Stimulated activated CD4-positive, alpha-beta T cell treated with anti-CD3 and anti-CD28 coated beads, Interleukin-15, amount 100 ng/mL, for 48 hours (primary cell): ENCODE data around the gene ALDH6A1.

ENCODE experiments used
- DNase-seq, 2 donors: peaks; one replicate each; pipeline ENCODE4 v3.0.0-alpha.2; 2020; ENCODE audit warnings: low read depth in 2 of 2

Gene ALDH6A1

GRCh38 chr14:74049876-74050495, 34.3 kb downstream of the ALDH6A1 start:
- DNase-seq, result no peak

GRCh38 chr14:74048281-74048680, 36.0 kb downstream of the ALDH6A1 start:
- no peak for DNase-seq

GRCh38 chr14:74045522-74045921, 38.7 kb downstream of the ALDH6A1 start:
- DNase-seq, result no peak

DNA sequence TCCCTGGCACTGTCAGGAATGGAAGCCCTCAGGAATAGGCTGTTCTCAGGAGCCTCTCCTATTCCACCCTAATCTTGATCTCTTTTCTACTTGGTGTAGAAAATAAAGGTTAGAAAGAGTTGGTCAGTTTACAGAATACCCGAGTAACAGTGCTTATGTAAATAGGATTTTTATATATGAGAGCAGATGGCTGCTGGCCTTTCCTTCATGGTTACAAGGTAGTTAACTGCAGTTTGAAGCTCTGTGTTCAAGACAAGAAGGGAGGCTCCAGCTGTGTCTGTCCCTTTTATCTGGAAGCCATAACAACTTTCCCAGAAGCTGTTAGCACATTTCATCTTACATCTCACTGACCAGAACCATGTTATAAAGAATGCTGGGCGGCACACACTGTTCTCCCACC, 42.0 kb downstream of the ALDH6A1 start:
- DNase-seq, result no peak

DNA sequence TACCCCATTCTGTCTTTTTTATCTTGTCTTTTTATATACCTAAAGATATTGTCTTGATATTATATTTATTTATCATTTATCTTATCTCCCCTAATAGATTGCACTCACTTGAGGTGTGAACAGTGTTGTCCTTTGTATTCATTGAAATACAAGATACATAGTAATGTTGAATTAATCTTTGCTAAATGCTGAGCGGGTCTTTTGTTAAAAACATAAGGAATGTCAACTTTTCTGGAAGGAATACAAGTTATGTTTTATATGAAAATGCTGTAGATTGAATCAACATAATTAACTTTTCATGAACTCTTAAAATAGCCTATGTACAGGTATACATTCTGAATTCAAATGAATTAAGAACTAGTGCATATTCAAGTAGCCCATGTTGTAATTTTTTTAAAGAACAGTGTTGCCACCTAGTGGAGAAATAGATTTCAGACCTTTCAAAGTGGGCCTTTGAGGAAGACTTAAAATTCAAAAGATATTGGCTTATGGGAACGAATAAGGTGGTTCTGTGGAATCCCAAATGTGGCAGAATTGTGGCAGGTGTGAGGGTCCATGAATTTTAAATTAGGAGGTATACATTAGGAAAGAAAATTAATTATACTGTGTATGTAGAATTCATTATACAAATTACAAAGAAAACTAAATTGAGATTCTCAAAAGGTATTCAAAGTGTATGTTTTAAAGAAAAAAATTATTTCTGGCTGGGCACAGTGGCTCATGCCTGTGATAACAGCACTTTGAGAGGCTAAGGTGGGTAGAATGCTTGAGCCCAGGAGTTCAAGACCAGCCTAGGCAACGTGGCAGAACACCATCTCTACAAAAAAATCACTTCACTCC, 46.0 kb downstream of the ALDH6A1 start:
- no peak for DNase-seq

DNA sequence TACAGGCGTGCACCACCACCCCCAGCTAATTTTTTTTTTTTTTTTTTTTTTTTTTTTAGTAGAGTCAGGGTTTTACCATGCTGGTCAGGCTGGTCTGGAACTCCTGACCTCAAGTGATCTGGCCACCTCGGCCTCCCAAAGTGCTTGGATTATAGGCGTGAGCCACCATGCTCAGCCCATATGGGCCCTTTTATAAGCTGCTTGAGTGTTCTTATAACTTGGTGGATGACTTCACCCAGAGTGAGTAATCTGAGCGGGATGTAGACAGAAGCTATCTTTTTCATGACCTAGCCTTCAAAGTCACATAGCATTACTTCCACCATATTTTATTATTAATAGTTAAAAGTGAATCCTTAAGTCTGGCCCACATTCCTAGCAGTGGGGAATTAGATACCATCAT, 48.7 kb downstream of the ALDH6A1 start:
- no peak for DNase-seq

DNA sequence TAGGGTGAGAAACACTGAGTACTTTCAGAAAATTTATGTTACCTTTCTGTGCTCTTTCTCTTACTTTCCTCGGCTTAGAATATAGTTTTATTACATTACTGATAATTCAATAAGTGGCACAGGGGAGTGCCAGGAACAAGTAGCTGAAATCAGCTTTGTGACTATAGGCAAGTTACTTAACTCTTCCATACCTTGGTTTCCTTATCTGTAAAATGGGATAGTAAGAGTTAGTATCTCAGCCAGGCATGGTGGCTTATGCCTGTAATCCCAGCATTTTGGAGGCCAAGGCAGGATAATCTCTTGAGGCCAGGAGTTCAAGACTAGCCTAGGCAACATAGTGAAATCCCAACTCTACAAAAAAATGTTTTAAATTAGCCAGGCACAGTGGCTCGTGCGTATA, 49.7 kb downstream of the ALDH6A1 start:
- DNase-seq, result no peak

- no peak for DNase-seq
These were observed 55.1 kb downstream of the ALDH6A1 start for GRCh38 chr14:74029136-74029535.

- no peak for DNase-seq
These were observed 61.9 kb downstream of the ALDH6A1 start for GRCh38 chr14:74022346-74022745.

DNA sequence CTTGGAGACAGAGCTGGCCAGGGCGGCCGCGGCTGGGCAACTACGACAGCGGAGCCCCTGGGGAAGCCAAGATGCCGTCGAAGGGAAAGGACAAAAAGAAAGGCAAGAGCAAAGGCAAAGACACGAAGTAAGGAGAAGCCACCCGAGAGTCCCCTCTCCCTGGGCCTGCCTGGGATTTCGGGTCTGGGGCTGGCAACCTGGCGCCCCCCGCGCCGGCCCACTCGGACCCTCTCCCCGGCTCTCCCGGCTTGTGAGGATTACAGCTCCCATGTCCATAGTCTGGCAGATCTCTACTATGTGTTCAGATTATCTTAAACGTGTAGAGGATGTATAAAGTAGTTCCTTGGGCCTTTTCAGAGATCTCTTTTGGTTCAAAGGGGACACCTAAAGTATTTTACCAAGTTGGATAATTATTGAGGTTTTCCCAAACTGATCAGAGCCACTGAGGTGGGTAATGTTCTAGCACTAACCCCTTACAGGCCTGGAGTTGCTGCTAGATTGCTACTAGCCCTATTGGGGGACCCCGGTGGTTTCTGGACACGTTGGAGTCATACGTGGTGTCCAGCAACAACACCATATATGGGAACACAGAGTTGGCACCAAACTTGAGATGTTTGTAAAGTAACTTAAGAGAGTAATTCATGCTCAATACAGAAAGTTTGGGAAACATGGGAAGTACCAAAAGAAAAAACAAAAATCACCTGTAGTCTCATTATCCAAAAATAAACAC, 64.7 kb downstream of the ALDH6A1 start:
- DNase-seq, result no peak

DNA sequence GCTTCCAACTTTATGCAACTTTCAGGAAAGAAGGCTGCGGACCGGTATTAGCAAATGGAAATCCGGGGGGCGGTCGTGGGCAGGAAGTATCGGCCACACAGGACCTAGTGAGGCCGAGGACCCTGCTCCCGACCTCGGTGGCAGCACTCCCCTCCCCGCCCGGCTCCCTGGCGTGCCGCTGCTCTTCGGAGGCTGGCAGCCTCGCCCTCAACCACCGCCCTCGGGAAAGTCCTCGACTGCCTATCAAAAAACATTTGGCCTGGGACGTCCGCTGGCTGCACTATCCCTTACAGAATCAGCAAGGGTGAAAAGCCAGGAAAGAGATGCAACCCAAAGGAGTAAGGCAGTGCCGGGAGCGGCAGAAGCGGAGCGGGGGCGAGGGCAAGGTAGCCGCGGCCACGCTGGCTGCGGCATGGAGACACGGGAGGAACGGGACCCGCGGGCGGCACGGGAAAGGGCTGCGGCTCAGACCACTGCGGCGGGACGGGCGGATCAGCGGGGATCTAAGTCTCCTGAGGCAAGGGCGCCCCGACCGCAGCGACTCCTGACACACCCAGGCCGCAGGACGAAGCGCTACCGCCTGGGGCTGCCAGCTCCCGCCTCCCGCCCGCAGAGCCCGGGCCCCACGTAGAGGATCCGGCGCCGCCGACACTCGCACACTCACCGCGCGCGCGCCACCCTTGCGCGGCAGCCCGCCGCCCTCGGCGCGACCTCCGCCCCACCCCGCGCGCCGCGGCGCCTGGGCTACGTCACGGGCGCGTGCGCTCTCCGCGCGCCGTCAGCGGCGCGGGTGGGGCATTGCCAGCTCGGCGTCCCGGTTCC, 65.5 kb downstream of the ALDH6A1 start, which contains the start of the genes BBOF1 and ENTPD5:
Gene BBOF1 (plus strand): TSS at position 764 of the 822 bp plus-strand sequence. CDS start 130 bp downstream, outside the sequence.
Gene ENTPD5 (minus strand): TSS at position 703 of the 822 bp plus-strand sequence. CDS start 31,186 bp downstream, outside the sequence.
- DNase-seq, result peak; percentile 71 to 73

DNA sequence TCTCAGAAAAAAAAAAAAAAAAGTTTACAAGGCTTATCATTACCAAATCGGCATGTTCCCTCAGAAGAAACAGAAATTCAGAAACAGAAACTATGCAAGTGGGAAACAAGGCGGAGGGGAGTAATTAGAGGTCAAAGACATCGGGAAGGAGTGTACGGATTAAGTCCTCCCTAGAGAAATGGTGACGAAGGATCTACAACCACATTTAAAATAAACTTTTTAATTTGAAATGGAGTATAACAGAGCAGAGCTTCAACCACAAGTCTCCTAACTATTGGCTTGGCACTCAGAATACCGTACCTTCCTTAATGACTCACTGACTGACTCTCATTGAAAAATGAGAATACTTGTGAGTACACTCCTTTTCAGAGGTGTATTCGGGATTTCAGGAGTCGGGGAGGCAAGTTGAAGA, 66.1 kb downstream of the ALDH6A1 start:
- no peak for DNase-seq

DNA sequence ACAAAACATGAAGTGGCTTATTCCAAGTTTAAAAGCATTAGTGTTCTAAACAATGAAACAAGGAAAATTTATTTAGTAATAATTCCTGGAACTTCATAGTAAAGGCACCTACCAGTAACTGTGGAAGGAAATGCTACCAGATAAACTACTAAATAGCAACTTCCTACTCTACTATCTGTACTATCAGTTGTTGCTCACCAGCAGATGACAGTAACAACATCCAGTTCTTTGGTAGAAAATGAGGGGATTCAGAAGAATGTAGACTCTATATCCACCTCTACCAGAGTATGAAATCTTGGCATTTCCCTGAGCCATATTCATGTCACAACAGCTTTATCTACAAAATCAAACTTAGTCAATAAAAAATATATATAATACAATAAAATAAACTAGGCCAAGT, 68.3 kb downstream of the ALDH6A1 start:
- DNase-seq, result no peak

GRCh38 chr14:74015176-74015575, 69.1 kb downstream of the ALDH6A1 start:
- DNase-seq, result no peak

- no peak for DNase-seq
These were observed 70.0 kb downstream of the ALDH6A1 start for GRCh38 chr14:74014299-74014698.

DNA sequence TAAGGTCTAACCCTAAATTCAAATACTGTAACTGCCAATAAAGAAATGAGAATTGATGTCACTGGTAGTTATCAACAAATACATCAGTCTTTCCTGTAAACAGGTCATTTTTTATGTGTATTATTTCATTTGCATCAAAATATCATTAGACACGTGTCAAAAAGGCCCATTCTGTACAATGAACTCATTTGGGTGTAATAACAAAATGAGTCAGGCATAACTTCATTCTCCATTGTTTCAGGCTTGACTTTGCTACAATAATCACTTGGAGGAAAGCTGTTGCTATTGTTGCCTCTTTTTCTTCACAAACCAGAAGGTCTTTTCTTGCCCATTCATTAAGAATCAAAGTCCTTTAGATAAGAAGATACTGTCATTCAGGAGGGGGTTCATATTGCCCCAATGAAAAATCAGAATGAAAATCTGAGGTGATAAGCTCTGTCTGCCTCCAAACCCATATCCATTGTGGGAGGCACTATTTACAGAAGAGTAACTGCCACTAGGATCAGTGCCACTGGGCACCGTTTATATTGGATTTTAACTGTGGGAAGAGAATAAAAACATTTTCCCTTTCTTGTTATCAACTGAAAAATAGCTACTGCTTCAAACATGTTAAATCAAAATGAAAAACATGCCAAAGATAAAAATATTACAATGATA, 75.3 kb downstream of the ALDH6A1 start:
- no peak for DNase-seq
